ENCODE results near the gene PLXNA2. TPM values are rescaled to one million over a fixed set of nuclear protein-coding genes. Genes with fewer than 3 reads are reported as not detected.

PLXNA2 gene
- total RNA-seq, 1 experiment from 2014 or later: 0.89 TPM

GRCh38 chr1:208007938-208008342 lies 236.2 kb downstream of the PLXNA2 start:
- intact Hi-C loops (cut with micrococcal nuclease): no loop called here
- peaks cover 0 to 15% of the 10 kb centered on the region in 2 experiments; a peak in 2 of 4 replicates for H3K4me1 ChIP-seq (ENCODE audit: control insufficient read depth in 1 of 2, insufficient read depth in 2 of 2, low read length in 2 of 2)
- ATAC-seq (no peak; the same call in 1 of the 2 replicates), DNase-seq (ENCODE audit: low read depth, low spot score) (no peak)
- H3K27me3 ChIP-seq (ENCODE audit: insufficient read depth, low read length): no peaks in the 10 kb centered on the region
- peak; percentile 46 for TF ChIP-seq SP1 (IDR thresholded peaks at IDR 0.05; ENCODE audit: low read depth)
- TF ChIP-seq ZFX (IDR thresholded peaks at IDR 0.05): no peak
- peak; percentile 15; the same call in 1 of the 2 replicates for TF ChIP-seq JUND (IDR thresholded peaks at IDR 0.05)
- TF ChIP-seq EZH2phosphoT487 (IDR thresholded peaks at IDR 0.05; ENCODE audit: borderline replicate concordance): no peak
- no peak for TF ChIP-seq EZH2 (IDR thresholded peaks at IDR 0.05)
- TF ChIP-seq TCF7L2 (IDR thresholded peaks at IDR 0.05; ENCODE audit: borderline replicate concordance, extremely low read depth, insufficient read depth, insufficient read length): no peak
- TF ChIP-seq CEBPB (IDR thresholded peaks at IDR 0.05; ENCODE audit: low read depth): peak; percentile 21; the same call in 1 of the 2 replicates
- peak; percentile 69 for TF ChIP-seq FOSL1 (IDR thresholded peaks at IDR 0.05; ENCODE audit: low read depth)
- TF ChIP-seq ZBTB33 (IDR thresholded peaks at IDR 0.05; ENCODE audit: extremely low read depth, insufficient replicate concordance, low read length): no peak
- no peak for TF ChIP-seq SIN3A (IDR thresholded peaks at IDR 0.05; ENCODE audit: low read depth)
- BruUV-seq (replicated peaks): no TSS peak
- H3K4me3 ChIP-seq (replicated peaks in 1 of 2; ENCODE audit: low read depth in 1 of 2, low read length in 2 of 2): no peak overlapping the region
- ChIA-PET CTCF (interaction anchor here (0.9 to 1.8 kb wide), 5 partner anchors 10 to 237 kb away, joined by 3 to 9 read pairs (median 5); no protein-coding TSS in a partner anchor), RAD21 (ENCODE audit: low non-redundant PET in 1 of 2, low total read pairs in 2 of 2, uncharacterized antibody in 2 of 2, unreplicated experiment in 2 of 2) (no interaction called here), POLR2A (no interaction called here)
- H2AFZ ChIP-seq (ENCODE audit: low read depth, low read length, poor library complexity, severe bottlenecking): no peak overlapping the region
- H3K9me3 ChIP-seq (ENCODE audit: control insufficient read depth in 1 of 2, insufficient read depth in 1 of 2, low read depth in 1 of 2, low read length in 2 of 2): no peaks in the 10 kb centered on the region
- no peak overlapping the region for H3K9ac ChIP-seq (ENCODE audit: low read length)
- no peaks in the 10 kb centered on the region for H3K79me2 ChIP-seq (ENCODE audit: insufficient read depth, low read length)
- no peaks in the 10 kb centered on the region for H4K20me1 ChIP-seq (ENCODE audit: insufficient read depth)
- no peaks in the 10 kb centered on the region for H3K9me2 ChIP-seq (ENCODE audit: insufficient read depth)
- H3K27ac ChIP-seq (ENCODE audit: low read depth, low read length): no peak overlapping the region
- peak overlapping the region; percentile 20; the same call in 1 of the 2 replicates for H3K4me2 ChIP-seq (ENCODE audit: low read length)
- H3K36me3 ChIP-seq (ENCODE audit: control insufficient read depth in 1 of 2, insufficient read depth in 2 of 2, low read length in 2 of 2): no peaks in the 10 kb centered on the region

All from HCT116 (cell line).